ENCODE data around the gene KDM7A.

- TF ChIP-seq SMARCE1 (IDR thresholded peaks at IDR 0.05) = no peak
- no peak for TF ChIP-seq POLR2AphosphoS2 (IDR thresholded peaks at IDR 0.05; ENCODE audit: low read length)
- TF ChIP-seq YY1 (IDR thresholded peaks at IDR 0.05; ENCODE audit: borderline replicate concordance in 1 of 3, control insufficient read depth in 1 of 3, extremely low read depth in 1 of 3, insufficient read depth in 3 of 3, insufficient read length in 1 of 3, insufficient replicate concordance in 2 of 3, low read depth in 1 of 3, low read length in 2 of 3) = no peak
- TF ChIP-seq ZEB2 (IDR thresholded peaks at IDR 0.05) = no peak
- no peak for TF ChIP-seq ZNF133 (CRISPR knock-in tag; IDR thresholded peaks at IDR 0.05)
These were observed 15.8 kb upstream of the KDM7A start for GRCh38 chr7:140192620-140193019.

All from K562 (cell line).